HAP-1 (cell line): Measurements from ENCODE around the gene GPR39.

Experiments used
- DNase-seq, 2 experiments: peaks; one replicate each; pipeline ENCODE4 v3.0.0-alpha.2; 2016 to 2020; ENCODE audit warnings: low spot score in 2 of 2
- H3K27me3 ChIP-seq: fragments of 250-450 bp; sonication (Bioruptor Pico); 2 replicates; pipeline ENCODE4 v1.5.1; 2020; ENCODE audit warnings: low read depth, mild to moderate bottlenecking, moderate library complexity
- H3K36me3 ChIP-seq: fragments of 250-450 bp; sonication (Bioruptor Pico); replicated peaks from 2 replicates; pipeline ENCODE4 v1.5.1; 2020; ENCODE audit warnings: mild to moderate bottlenecking
- H3K4me1 ChIP-seq: fragments of 250-450 bp; sonication (Bioruptor Pico); 2 replicates; pipeline ENCODE4 v1.5.1; 2020; ENCODE audit warnings: mild to moderate bottlenecking
- H3K4me3 ChIP-seq: fragments of 250-450 bp; sonication (Bioruptor Pico); 2 replicates; pipeline ENCODE4 v1.5.1; 2020; ENCODE audit warnings: mild to moderate bottlenecking, moderate library complexity
- H3K9me3 ChIP-seq: fragments of 250-450 bp; sonication (Bioruptor Pico); 2 replicates; pipeline ENCODE4 v1.5.1; 2020; ENCODE audit warnings: mild to moderate bottlenecking, moderate library complexity
- in situ Hi-C: fragments of 300-500 bp; cut with MboI; formaldehyde crosslinking; loops from 3 replicates; pipeline ENCODE4 v1.14.3; 2020; ENCODE audit warnings: low sequenced_read_pairs, inconsistent platforms, mixed read lengths

GPR39 gene

DNA sequence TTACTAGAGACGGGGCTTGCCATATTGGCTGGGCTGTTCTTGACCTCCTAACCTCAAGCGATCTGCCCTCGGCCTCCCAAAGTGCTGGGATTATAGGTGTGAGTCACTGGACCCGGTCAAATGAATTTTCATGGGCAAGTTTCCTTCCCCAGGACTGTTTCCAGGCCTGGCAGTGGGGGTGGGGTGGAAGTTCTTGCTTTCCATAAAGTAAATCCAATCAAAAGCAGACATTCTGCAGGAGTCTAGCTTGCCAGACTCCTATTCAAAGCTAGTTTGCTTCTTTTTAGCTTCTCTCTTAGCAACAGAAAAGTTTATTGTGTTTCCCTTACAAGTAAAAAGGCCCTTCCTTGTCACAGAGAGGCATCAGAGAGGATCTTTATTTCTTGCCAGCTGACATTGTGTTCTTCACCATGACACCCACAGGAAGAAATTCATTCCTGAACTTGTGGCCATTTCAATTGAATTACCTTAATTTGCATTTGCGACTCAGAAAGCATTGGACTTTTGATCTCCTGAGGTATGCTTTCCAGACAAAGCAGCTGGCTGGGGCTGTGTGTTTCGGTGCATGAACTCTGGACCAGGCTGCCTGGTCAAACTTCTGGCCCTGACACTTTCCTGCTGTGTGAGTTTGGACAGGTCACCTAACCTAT is 215.5 kb downstream of the GPR39 start:
- in situ Hi-C loops: no loop called here
- Histone ChIP-seq H3K27me3 (no peaks in the 10 kb centered on the region), H3K4me1 (no peaks in the 10 kb centered on the region), H3K9me3 (no peaks in the 10 kb centered on the region), H3K36me3 (no peaks in the 10 kb centered on the region), H3K4me3 (no peak overlapping the region)
- peak in 1 of 2 experiments; percentile 9 for DNase-seq

DNA sequence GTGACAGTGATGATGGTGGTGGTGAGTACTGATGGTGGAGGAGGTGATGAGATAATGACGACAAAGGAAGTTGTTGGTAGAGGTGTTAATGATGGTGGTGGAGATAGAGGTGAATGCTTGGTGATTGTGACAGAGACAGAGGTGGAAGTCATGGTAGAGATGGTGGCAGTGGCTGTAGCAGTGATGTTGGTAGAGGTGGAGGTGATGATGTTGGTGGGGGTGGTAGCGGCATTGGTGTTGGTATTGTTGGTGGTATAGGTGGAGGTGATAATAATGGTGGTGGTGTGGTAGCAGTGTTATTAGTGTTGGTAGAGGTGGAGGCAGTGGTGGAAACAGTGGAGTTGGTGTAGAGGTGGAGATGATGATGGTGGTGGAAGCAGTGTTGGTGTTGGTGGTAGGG is 217.0 kb downstream of the GPR39 start:
- no peaks in the 10 kb centered on the region for H3K36me3 ChIP-seq
- no peaks in the 10 kb centered on the region for H3K4me1 ChIP-seq
- no peaks in the 10 kb centered on the region for H3K27me3 ChIP-seq
- no peak for DNase-seq
- H3K9me3 ChIP-seq: no peaks in the 10 kb centered on the region
- in situ Hi-C loops: no loop called here
- no peak overlapping the region for H3K4me3 ChIP-seq

DNA sequence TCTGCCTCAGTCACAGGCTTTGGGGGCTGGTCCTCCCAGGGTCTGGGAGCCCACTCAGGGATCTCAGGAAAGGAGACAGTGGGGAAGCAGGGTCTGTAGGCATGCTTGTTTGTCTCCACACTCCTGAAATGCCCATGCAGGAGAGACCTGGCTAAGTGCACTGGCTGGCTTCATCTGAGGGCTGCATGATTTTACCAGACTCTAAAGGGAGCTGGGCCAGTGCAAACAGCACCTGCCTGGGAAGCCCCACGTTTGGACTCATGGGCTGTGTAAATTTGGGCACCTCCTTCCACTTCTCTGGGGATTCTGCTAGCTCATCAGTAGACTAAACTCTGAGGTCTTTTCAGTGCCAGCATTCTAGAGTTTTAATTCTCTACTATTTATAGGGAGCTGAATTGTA is 219.7 kb downstream of the GPR39 start:
- H3K4me1 ChIP-seq: no peaks in the 10 kb centered on the region
- H3K36me3 ChIP-seq: no peaks in the 10 kb centered on the region
- DNase-seq: no peak

DNA sequence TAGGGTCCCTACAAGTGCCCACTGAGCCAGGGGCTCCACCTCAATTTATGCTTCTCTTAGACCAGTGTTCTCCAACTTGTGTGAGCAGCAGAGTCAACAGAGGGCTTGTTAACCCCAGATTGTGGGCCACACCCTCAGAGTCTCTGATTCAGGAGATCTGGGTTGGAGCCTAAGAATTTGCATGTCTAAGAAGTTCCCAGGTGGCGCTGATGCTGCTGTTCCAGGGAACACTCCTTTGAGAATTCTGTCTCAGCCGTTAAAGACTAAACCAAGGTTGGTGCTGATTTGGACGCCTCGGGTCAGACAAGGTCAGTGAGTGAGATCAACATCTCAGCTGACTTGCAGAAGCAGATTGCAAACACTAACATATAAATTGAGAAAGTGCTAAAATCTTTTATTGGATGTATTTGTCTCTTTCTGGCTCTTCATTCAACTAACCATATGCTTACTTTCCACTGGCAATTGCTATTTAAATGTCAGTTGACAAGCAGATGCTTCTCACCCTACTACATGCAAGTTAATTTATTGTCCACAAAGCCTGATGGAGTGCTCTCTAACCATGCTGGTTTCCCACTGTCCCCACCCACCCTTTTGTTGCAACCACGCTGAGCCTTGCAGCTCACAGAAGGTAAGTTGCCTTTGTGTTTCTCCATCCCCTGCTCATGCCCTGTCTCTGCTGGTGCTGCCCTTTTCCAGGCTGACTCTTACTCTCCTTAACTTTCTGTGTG is 221.9 kb downstream of the GPR39 start:
- H3K9me3 ChIP-seq: no peaks in the 10 kb centered on the region
- H3K27me3 ChIP-seq: no peaks in the 10 kb centered on the region
- DNase-seq: no peak
- H3K4me3 ChIP-seq: no peak overlapping the region
- H3K4me1 ChIP-seq: no peaks in the 10 kb centered on the region
- in situ Hi-C loops: no loop called here
- H3K36me3 ChIP-seq: no peaks in the 10 kb centered on the region

More for the DNA sequence above, 219.7 kb downstream of the GPR39 start:
- in situ Hi-C loops: no loop called here
- Histone ChIP-seq H3K4me3 (no peak overlapping the region), H3K9me3 (no peaks in the 10 kb centered on the region), H3K27me3 (no peaks in the 10 kb centered on the region)

DNA sequence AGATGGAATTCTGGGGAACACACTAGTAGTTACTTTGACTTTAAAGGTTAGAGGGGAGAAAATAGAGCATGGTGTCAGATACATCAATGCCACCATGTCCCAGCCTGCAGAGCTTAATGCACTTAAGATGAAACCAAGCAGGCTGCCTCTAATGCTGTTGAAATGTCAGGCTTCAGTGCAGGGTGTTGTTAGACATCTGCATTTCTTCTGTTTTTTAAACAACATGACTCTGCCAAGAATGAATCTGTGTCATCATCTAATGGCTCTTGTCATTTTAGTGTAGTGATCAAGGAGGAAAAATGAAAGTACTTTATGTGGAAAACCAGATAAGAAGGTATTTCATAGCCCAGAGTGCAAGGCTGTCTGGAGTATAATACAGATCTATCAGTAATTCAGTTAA is 223.5 kb downstream of the GPR39 start:
- in situ Hi-C loops: no loop called here
- H3K4me3 ChIP-seq: no peak overlapping the region

DNA sequence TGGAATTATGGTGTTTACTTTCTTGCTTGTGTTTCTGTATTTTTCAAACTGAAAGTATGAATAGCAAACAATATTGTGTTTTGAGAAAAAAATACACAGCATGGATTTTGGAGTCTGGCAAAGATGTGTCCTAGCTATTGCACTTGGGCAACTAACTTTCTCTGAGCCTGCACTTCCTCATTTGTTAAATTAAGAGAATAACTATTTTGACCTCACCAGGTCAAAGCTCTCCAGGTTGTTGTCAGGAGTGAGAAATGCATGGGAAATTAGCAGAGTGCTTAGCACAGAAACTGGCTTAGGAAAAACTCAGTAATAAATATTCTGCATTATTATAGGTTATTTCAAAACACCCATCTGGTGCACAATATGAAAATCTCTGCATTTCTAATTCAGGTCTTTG is 225.2 kb downstream of the GPR39 start:
- in situ Hi-C loops: no loop called here
- Histone ChIP-seq H3K27me3 (no peaks in the 10 kb centered on the region; the same call in 1 of the 2 replicates), H3K4me3 (no peak overlapping the region), H3K36me3 (no peaks in the 10 kb centered on the region), H3K9me3 (no peaks in the 10 kb centered on the region), H3K4me1 (no peaks in the 10 kb centered on the region)
- no peak for DNase-seq

More for the DNA sequence above, 223.5 kb downstream of the GPR39 start:
- no peak for DNase-seq
- Histone ChIP-seq H3K36me3 (no peaks in the 10 kb centered on the region), H3K9me3 (no peaks in the 10 kb centered on the region), H3K4me1 (no peaks in the 10 kb centered on the region), H3K27me3 (no peaks in the 10 kb centered on the region)

DNA sequence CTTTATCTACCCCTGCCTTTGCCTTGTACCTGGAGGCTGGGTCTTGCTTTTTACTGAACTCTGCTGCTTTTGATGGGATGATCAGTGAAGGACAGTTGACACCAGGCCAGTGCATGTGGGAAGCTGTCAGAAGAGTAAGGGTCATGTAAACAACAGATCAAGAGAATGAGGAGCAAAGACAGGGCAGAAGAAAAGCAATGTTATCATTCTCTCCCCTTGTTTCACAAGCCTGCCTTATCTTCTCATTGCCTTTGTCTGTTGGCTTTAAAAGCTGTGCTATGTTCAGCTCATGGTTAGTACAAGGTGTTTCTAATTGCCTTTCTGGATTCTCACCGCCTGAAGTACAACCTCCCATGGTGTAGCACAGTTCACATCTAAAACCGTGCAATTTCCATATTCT is 225.8 kb downstream of the GPR39 start:
- Histone ChIP-seq H3K36me3 (no peaks in the 10 kb centered on the region), H3K9me3 (no peaks in the 10 kb centered on the region), H3K4me1 (no peaks in the 10 kb centered on the region), H3K27me3 (no peaks in the 10 kb centered on the region; the same call in 1 of the 2 replicates), H3K4me3 (no peak overlapping the region)
- no peak for DNase-seq
- in situ Hi-C loops: no loop called here

DNA sequence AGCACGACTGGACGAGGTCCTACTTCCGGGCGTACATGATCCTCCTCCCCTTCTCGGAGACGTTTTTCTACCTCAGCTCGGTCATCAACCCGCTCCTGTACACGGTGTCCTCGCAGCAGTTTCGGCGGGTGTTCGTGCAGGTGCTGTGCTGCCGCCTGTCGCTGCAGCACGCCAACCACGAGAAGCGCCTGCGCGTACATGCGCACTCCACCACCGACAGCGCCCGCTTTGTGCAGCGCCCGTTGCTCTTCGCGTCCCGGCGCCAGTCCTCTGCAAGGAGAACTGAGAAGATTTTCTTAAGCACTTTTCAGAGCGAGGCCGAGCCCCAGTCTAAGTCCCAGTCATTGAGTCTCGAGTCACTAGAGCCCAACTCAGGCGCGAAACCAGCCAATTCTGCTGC is 228.6 kb downstream of the GPR39 start:
- no peak for DNase-seq
- no peaks in the 10 kb centered on the region for H3K4me1 ChIP-seq
- H3K9me3 ChIP-seq: no peaks in the 10 kb centered on the region
- no peak overlapping the region for H3K4me3 ChIP-seq
- H3K27me3 ChIP-seq: no peaks in the 10 kb centered on the region; the same call in 1 of the 2 replicates
- in situ Hi-C loops: no loop called here
- no peaks in the 10 kb centered on the region for H3K36me3 ChIP-seq

DNA sequence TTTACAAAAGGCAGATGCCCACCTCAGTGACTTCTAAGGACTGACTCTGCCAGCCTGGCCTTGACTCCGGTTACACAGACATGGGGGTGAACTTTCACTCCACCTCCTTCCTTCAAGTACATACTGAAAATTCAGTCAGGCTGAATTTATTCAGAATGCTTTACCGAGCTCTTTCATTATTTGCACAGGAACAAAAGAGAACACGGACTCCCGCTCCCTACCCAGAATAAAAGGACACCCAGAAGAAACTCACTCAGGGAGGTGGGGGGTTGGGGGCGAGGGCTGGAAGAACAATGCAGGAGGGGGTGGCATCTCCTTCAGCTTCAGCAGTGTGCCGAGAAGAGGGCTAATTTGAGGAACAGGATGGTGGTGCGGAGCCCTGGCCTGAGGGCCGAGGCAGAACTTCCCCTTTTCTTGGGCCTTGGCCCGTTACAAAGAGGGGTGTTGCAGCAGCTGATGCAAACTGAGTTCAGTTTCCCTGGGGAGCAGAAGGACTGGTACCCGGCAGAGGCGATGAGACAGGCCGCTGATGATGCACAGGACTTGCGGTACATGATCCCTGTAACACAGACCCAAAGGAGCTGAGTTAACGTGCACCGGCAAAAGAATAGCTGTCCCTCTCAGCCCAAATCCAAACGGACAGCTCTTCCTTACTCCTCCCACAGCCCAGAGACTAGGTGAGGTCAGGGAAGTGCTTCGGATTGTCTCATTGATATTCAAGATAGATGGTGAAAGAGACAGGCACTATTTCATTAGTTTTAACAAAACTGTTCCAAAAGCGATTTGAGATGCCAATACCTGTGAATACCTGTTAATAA is 229.3 kb downstream of the GPR39 start:
- no peak for DNase-seq
- Histone ChIP-seq H3K4me3 (no peak overlapping the region), H3K4me1 (no peaks in the 10 kb centered on the region), H3K27me3 (no peaks in the 10 kb centered on the region; the same call in 1 of the 2 replicates), H3K9me3 (no peaks in the 10 kb centered on the region), H3K36me3 (no peaks in the 10 kb centered on the region)
- in situ Hi-C loops: no loop called here

DNA sequence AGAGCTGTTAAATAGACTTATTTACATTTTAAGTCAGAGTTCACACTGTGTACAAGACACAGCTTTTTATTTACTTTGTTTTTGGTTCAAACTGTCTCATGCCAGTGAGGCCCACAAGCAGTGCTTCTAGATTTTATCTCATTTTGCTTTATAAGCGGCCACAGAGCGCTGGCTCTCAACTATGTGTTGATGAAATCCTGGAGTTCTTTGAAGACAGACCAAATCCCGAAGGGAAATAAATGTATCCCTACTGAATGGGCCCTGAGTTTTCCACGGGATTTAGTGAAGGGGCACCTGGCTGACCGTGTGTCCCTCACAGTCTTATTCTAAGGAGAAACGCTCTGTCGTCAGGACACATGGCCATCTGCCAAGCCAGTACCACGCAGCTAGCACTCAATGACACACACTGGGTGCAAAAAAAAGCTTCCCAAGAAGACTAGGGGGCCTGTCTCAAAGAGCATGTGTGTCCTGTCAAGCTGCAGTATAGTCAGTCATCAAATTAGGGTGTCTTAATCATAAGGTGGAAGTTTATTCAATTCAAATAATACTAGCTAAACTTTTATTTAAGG is 230.0 kb downstream of the GPR39 start:
- in situ Hi-C loops: no loop called here
- no peak for DNase-seq
- Histone ChIP-seq H3K27me3 (no peaks in the 10 kb centered on the region; the same call in 1 of the 2 replicates), H3K4me1 (no peaks in the 10 kb centered on the region), H3K36me3 (no peaks in the 10 kb centered on the region), H3K4me3 (no peak overlapping the region), H3K9me3 (no peaks in the 10 kb centered on the region)

DNA sequence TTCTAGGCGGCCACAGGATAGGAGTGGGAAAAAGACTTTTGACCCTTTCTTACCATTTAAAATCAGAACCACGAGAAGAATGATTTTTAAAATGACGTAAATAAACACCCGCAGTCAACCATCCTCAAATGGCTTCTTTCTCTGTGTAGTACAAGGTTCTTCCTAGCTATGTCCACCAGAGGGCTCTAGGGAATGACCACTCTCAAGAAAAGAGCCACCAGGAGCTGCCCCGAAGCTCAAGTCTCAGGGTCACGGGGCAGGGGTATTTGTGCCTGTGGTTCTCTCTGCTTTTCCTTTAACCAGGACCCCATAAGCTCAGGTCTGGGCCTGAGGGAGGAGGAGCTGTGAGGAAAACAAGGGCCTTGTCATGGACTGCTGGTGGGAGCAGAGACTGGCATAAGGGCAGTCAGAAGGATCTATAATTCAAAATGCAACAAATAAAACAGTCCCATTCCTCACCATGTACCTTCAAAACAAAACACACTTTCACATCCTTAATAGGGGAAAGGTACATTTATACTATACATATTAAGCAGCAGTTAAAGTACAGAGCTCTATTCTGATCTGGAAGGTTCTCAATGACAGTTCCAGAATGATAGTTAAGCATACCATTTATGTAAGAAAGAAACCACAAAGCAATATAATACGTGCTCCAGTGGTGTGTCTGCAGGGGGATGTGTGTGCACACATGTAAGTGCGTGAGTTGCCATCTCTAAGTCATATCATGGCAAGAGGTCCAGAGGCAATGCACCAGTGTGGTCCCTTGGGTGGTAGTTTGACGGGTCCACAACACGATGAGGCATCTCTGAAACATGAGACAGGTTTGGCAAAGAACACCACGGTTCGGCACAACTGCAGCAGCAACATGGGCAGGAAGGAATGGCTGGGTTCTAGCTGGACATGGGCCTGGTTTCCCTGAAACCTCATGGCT is 234.8 kb downstream of the GPR39 start:
- no peak for DNase-seq
- no peaks in the 10 kb centered on the region for H3K36me3 ChIP-seq
- H3K9me3 ChIP-seq: no peaks in the 10 kb centered on the region
- no peak overlapping the region for H3K4me3 ChIP-seq
- in situ Hi-C loops: no loop called here
- no peaks in the 10 kb centered on the region for H3K4me1 ChIP-seq
- no peaks in the 10 kb centered on the region; the same call in 1 of the 2 replicates for H3K27me3 ChIP-seq

DNA sequence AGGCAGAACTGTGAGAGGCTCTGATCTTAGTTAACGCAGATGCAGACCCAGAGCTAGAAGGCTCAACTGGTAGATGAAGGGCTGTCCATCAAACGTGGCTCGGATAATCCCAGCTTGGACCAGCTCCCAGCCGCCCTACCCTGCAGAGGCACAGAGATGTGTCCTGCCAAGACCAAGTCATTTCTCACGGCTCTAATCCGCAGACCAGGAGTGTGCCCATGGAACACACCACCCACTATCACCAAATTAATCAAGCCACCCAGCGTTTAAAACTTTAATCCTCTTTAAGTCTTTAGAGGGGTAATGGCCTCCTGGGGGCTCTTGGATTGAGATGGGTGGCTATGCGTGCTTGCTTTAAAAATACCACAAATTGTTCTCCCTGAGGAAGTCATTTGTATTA is 235.9 kb downstream of the GPR39 start:
- Histone ChIP-seq H3K4me1 (no peaks in the 10 kb centered on the region), H3K9me3 (no peaks in the 10 kb centered on the region), H3K27me3 (no peaks in the 10 kb centered on the region), H3K36me3 (no peaks in the 10 kb centered on the region), H3K4me3 (no peak overlapping the region)
- in situ Hi-C loops: no loop called here
- DNase-seq: no peak

DNA sequence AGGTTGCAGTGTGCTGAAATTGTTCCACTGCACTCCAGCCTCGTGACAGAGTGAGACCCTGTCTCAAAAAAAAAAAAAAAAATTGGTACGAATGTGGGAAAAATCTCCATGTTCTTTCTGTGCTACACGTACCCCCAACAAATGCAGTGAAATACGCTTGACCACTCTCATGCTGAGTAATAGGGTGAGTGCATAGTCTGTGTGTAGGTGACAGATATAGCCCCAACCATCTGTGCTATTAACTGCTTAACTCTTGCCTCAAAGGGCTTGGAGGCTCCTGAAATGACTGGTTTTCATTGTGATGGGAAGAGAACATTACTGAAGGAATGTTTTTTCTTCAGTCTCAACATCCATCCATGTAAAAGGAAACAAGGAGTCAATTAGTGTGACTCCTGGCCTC is 237.7 kb downstream of the GPR39 start:
- Histone ChIP-seq H3K36me3 (no peaks in the 10 kb centered on the region), H3K4me1 (no peaks in the 10 kb centered on the region), H3K9me3 (no peaks in the 10 kb centered on the region), H3K27me3 (no peaks in the 10 kb centered on the region), H3K4me3 (no peak overlapping the region)
- no peak for DNase-seq
- in situ Hi-C loops: no loop called here
